Stimulated activated CD4-positive, alpha-beta T cell treated with anti-CD3 and anti-CD28 coated beads, Interleukin-4, amount 100 ng/mL, for 4 hours (primary cell): Measurements from ENCODE around the gene TNRC18.
"Not testable (repeated sequence)": the region's sequence is repeated elsewhere in the genome, so short reads cannot be mapped to it uniquely, and the experiment has no call there.

ENCODE experiments used
- DNase-seq, 2 experiments: peaks; one replicate each; pipeline ENCODE4 v3.0.0-alpha.2; 2020

Gene TNRC18

GRCh38 chr7:5265320-5266190, 158.1 kb downstream of the TNRC18 start:
- no peak for DNase-seq

GRCh38 chr7:5263066-5263465, 160.6 kb downstream of the TNRC18 start:
- DNase-seq, result not testable (repeated sequence)

GRCh38 chr7:5260530-5261068, 163.0 kb downstream of the TNRC18 start:
- DNase-seq, result not testable (repeated sequence)
